Measurements from ENCODE around the gene UBXN2A.

Gene UBXN2A

GRCh38 chr2:23939987-23940717 is at the start of gene UBXN2A:
UBXN2A (plus strand) TSS chr2:23940463; CDS start chr2:23958315, 17,852 bp downstream.
- DNase-seq = peak; percentile 79

GRCh38 chr2:23900133-23900532 is 40.1 kb upstream of the UBXN2A start:
- DNase-seq = no peak

GRCh38 chr2:23900541-23901322 is 39.5 kb upstream of the UBXN2A start:
- no peak for DNase-seq

GRCh38 chr2:23901966-23902846 is 38.1 kb upstream of the UBXN2A start:
- DNase-seq = no peak

GRCh38 chr2:23903034-23903433 is 37.2 kb upstream of the UBXN2A start:
- no peak for DNase-seq

- no peak for DNase-seq
Measured at GRCh38 chr2:23904215-23904614, 36.0 kb upstream of the UBXN2A start.

GRCh38 chr2:23904692-23905091 is 35.6 kb upstream of the UBXN2A start:
- no peak for DNase-seq

- DNase-seq = no peak
Measured at GRCh38 chr2:23905155-23905554, 35.1 kb upstream of the UBXN2A start.

- no peak for DNase-seq
Measured at GRCh38 chr2:23912054-23912453, 28.2 kb upstream of the UBXN2A start.

- no peak for DNase-seq
Measured at GRCh38 chr2:23915327-23915726, 24.9 kb upstream of the UBXN2A start.

- DNase-seq = peak; percentile 54
Measured at GRCh38 chr2:23916727-23917405, 23.4 kb upstream of the UBXN2A start.

- no peak for DNase-seq
Measured at GRCh38 chr2:23918837-23919489, 21.3 kb upstream of the UBXN2A start.

GRCh38 chr2:23924589-23925359 is 15.5 kb upstream of the UBXN2A start:
- DNase-seq = no peak

GRCh38 chr2:23925702-23926289 is 14.5 kb upstream of the UBXN2A start:
- peak; percentile 37 for DNase-seq

- peak; percentile 55 for DNase-seq
Measured at GRCh38 chr2:23926290-23926749, 13.9 kb upstream of the UBXN2A start.

GRCh38 chr2:23926750-23927571 is 13.3 kb upstream of the UBXN2A start, which contains the start of gene ATAD2B:
ATAD2B (minus strand) TSS chr2:23927123; CDS start chr2:23926770, 353 bp downstream.
- peak; percentile 88 for DNase-seq

GRCh38 chr2:23934259-23934658 is 6.0 kb upstream of the UBXN2A start:
- no peak for DNase-seq

- peak; percentile 34 for DNase-seq
Measured at GRCh38 chr2:23940718-23941620, 706 bp downstream of the UBXN2A start.

GRCh38 chr2:23941644-23942043 is 1.4 kb downstream of the UBXN2A start:
- DNase-seq = no peak
